HG03558 (cell line): Measurements from ENCODE around the gene SLAIN2.
"Not testable (repeated sequence)": the region's sequence is repeated elsewhere in the genome, so short reads cannot be mapped to it uniquely, and the experiment has no call there.

Source experiments
- ATAC-seq: cut with Tn5 transposase; IDR thresholded peaks from one replicate; pipeline ENCODE4 v1.9.1; 2021; ENCODE audit warnings: moderate number of reproducible peaks; ENCODE audit not compliant: unreplicated experiment; ENCODE audit errors: extremely low read depth

The SLAIN2 gene

DNA sequence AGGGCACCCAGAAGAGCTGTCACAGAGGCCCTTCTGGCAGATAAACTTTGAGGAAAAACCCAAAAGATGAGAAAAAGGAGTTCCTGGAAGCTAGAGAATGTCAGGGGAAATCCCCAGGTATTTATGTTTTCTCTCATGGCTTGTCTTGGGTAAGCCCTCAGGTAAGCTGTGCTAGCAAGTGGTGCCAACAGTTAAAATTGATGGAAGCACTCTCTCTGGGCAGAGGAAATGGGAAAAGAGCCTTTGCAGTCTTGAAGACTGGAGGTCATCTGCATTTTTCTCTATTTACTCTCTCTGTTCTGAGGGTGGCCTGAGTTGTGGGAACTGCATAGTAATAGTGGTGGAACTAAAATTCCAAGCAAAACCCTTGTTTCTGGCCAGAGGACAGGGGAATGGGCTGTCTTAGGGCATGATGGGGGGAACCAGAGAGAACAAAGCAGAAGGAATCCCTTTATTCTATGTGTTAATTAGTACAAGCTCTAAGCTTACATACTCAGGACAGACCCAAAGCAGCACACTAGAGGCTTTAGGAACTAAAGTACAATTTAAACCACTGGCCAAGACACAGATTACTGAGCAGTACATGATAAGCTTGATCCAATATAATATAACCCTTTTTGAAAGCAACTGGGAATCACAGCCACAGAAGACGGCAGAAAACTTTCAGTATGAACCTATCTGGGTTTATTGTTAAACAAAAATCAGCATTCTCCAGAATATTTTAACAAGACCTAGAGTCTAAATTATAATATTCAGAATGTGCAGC, 88.6 kb downstream of the SLAIN2 start:
- no peak for ATAC-seq

DNA sequence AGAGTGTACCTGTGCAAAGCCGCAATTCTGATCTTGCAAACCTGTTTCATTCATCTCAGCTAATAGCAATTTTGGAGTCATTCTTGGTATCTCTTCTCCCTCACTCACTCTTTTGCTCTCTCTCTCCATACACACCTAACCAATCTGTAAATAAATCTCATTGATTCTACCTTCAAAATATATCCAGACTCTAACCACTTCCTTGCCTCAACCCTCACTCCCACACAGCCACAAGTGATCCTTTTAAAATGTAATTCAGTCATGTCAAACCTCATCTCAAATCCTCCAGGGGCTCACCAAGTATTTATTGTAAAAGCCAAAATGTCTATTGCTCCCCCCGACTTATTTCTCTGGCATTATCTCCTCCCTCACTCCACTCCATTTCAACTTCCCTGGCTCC, 90.1 kb downstream of the SLAIN2 start:
- ATAC-seq, result no peak

DNA sequence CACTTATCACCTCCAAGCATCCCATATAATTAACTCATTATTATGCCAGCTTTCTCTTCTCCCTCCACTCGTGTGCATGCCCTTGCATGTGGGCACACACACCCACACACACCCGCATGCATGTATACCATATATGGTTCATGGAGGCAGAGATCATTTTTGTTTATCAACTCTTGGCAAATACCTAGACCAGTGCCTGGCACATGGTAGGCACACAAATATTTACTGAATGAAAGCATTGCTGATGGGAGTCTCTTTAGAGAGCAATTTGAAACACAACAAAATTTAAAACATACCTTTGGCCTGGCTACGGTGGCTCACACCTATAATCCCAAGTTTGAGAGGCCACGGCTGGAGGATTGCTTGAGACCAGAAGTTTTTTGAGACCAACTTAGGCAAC, 90.7 kb downstream of the SLAIN2 start:
- no peak for ATAC-seq

DNA sequence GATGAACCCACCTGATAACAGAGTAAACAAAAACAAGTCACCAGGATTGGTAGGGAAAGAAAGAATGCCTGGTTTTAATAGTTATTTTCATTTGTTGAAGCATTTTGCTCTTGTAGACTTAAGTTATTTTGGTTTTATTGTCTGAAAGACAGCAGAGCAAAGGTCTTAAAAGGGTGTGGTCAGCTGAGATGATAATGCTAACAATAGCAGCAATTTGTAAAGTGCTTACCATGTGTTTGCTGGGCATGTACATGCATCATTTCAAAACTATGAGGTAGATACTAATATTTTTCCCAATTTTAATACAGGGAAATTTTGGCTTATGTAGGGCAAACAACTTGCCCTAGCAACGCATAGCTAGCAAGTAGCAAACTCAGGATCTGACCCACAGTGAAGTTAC, 95.0 kb downstream of the SLAIN2 start:
- ATAC-seq, result no peak

DNA sequence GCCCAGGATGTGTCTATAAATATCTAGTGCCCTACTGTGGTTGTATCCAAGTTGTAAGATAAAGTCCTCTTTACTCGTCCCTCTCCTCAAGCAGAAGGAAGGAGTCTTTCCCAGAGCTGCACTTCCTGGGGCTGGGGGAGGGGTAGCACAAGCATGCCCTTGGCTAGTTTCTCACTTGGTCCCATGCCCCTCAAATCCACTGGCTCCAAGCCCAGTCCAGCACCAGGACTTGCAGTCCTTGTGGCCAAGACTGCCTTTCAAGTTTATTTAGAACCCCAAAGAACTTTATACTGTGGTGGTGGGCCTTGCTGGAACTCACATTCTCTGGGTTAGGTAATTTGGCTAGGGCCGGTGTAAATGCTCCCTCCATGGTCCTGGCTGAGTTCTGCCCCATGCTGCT, 98.7 kb downstream of the SLAIN2 start:
- ATAC-seq, result no peak

DNA sequence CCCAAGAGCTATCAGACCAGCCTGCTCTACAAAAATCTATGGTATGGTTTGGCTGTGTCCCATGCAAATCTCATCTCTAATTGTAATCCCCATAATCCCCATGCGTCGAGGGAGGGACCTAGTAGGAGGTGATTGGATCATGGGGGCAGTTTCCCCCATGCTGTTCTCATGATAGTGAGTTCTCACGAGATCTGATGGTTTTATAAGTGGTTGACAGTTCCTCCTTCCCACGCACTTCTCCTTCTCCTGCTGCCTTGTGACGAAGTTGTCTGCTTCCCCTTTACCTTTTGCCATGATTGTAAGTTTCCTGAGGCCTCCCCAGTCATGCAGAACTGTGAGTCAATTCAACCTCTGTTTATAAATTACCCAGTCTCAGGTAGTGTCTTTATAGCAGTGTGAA, 99.6 kb downstream of the SLAIN2 start:
- ATAC-seq, result not testable (repeated sequence)

DNA sequence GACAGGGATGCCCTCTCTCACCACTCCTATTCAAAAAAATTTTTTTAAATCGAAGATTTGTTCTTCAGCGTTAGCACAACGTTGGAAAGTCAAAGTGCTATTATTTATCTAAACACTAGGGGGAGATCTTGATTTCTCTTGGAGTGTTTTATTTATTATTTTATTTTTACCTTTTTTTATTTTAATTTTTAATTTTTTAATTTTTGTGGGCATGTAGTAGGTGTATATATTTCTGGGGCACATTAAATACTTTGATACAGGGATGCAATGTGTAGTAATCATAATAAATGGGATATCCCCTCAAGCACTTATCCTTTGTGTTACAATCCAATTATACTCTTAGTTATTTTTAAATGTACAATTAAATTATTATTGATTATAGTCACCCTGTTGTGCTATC, 104.4 kb downstream of the SLAIN2 start:
- no peak for ATAC-seq

DNA sequence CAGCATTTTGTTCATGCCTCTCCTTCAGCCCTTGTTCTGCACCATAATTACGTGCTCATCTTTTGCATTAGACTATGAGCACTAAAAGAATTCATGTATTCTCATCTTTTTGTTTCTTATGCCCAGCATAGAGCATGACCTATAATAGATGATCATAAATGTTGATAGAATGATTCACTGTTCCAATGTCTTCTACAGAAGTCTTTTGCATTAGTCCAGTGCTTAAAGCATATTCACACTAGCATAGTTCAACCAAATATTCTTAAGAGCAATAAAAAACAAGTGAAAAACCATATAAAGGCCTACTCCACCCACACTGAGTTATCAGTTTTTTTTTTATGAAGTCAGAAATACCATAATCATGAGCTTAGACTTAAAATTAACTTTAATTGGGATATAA, 105.3 kb downstream of the SLAIN2 start:
- no peak for ATAC-seq

DNA sequence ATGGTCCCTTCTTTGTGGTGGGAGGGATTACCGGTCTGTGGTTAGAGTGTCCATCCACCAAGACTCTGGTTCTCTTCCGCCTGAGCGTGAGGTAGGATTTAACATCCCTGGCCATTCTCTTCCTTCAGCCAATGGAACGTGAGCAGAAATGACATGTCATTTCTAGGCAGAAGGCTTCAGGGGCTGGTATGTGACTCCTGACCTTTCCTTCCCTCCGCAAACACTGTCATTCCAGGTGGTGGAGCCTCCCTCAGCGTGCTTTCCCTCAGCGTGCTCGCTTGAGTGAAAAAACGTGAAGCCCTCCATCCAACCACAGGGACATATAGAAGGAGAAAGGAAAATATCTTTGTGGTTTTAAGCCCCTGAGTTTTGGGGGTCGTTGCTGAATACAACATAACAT, 107.8 kb downstream of the SLAIN2 start:
- ATAC-seq, result no peak

DNA sequence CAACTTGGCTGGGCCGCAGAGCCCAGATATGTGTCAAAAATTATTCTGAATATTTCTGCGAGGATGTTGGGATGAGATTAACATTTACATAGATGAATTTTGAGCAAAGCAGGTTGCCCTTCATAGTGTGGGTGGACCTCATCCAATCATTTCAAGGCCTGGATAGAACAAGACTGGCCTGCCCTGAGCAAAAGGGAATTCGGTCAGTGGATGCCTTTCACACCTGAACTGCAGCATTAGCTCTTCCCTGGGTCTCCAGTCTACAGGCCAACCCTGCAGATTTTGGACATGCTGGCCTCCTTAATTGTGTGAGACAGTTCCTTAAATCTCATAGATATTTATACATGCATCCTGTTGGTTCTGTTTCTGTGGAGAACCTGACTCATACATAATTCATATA, 109.4 kb downstream of the SLAIN2 start:
- no peak for ATAC-seq

DNA sequence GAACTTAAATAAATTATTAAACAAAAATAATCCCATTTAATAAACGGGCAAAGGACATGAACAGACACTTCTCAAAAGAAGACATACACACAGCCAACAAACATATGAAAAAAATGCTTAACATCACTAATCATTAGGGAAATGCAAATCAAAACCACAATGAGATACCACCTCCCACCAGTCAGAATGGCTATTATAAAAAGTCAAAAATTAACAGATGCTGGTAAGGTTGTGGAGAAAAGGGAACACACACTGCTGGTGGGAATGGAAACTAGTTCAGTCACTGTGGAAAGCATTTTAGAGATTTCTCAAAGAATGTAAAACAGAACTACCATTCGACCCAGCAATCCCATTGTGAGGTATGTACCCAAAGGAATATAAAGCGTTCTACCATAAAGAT, 110.3 kb downstream of the SLAIN2 start:
- ATAC-seq, result not testable (repeated sequence)

DNA sequence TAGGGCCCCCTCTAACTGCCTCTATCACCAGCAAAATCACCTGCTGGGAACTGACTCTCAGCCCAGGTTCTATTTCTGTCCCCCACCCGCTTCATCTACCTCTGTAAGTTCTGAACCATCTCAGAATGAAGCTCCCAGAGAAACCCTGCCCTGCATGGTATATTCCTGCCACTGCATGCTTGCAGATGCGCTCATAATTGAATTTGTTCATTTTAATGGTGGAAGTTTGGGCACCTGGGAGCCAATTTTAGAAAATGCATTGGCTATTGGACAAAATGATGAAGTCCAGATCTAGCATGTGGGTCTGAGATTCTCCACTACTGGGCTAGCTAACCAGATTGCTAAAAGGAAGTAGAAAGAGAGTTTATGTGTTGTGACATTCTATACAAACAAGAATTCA, 113.3 kb downstream of the SLAIN2 start:
- ATAC-seq, result no peak

DNA sequence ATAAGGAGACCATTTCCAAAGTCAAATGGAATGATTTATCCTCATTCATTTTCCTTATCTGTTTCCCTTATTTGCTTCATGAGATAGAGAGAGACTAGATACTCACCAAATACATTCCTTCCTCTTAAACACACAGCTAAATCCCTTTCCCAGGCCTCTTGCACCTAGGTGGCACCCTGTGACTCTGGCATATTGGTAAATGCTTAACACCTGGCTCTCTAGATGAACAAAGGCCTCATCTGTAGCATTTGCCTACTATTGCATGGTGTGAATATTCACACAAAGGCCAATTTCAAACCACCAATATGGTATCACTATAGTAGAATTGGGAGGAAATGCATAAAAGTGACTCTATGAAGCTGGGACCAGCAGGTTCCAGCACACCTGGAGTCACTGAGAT, 119.7 kb downstream of the SLAIN2 start:
- ATAC-seq, result no peak

DNA sequence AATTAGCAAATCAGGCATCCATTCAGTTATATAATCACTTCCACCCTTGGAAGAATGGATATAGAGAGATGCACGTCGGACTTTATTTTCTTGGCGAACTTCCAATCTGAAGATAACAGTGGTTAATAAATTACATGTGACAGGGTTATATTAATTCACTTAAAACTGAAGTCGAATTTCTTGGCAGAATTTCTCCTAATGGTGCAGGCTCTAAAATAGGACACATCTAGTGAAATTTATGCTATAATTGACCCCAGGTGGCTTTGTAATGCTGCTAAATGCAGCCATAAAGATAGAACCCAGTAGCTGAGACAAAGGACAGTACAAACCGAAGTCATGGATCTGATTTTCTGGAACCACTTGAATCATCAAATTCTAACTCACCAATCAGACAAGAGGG, 121.0 kb downstream of the SLAIN2 start:
- ATAC-seq, result no peak

DNA sequence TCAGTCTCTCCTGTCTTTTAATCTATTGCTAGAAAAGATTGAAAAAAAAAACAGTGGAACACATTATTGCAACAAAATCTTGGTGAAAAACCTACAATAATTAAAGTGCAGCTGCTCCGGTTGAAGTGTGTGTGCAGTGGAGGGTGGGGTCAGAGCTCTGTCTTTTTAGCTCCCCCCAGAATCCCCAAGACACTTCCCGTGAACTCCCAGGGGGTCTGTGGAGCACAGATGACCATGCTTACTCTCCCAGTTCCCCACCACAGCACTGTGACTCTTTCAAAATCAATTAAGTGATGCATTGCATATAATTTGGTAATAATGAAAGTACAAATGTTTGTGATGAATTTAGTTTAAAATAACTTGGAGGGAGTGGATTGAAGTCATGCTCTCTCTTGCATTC, 126.1 kb downstream of the SLAIN2 start:
- no peak for ATAC-seq

DNA sequence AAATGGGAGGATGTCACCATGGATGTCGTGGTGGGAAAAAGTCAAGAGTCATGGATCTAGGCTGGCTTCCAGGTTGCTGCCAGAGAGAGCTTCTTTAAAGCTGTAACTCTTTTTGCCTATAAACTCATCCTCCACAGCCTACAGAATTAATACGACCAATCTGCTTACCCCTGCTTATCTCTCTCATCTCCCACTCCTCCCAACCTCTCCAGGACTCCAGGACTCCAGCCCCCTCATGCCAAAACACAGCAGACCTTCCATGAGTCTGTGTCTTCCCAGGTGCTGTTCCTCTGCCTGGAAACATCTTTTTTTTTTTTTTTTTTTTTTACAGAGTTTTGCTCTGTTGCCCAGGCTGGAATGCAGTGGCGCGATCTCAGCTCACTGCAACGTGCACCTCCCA, 126.6 kb downstream of the SLAIN2 start:
- ATAC-seq, result no peak

DNA sequence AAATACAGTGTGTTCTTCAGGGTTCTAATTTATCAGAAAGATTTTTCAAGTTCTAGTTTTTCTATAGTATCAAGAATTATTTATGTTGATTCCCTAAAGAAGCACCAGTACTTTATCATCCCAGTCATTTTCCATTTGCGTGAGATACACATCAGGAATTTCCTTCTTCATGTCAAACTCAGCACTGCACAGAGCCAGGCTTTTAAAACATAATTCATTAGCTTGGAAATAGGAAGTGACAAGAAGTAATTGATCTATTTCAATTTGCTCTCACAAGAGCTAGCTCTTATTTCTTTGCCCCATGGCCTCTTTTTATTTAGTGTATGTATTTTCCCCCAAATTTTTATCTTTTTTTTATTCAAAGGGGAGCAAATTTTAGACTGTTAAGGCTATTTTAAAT, 128.8 kb downstream of the SLAIN2 start:
- ATAC-seq, result no peak

DNA sequence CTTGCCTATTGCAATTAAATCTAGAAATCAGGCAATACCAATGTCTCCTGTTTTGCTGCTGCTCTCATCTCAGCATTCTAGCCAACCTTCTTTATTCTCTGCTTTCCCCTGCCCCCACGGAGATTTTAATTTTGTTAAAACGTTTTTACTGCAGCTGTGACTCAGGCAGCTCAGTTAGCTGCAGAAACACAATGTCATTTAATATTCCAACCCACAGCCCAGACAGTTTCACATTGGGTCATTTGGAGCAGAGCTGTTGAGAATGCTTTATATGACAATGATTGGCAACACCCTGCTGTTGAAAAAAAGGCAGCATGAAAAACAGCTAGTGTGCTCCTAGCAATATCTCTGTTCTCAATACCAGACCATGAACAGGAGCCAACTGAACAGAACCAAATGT, 129.2 kb downstream of the SLAIN2 start:
- no peak for ATAC-seq

DNA sequence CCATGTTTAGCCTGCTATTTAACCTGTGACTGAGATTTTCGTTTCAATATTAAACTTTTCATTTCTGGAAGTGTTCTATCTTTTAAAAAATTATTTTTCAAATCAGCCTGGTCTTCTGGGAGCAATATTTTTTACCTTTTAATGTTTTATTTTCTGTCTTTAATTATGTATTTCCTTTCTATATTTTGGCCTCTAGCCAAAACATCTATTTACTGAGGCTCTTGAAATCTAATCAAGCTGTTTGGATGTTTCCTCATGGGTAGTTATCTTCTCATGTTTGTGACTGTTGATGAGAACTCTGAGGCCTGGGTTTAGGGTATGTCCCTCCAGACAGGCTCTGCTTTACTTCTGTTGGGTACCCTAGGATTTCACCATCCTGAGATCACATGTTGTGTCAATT, 131.5 kb downstream of the SLAIN2 start:
- ATAC-seq, result no peak

DNA sequence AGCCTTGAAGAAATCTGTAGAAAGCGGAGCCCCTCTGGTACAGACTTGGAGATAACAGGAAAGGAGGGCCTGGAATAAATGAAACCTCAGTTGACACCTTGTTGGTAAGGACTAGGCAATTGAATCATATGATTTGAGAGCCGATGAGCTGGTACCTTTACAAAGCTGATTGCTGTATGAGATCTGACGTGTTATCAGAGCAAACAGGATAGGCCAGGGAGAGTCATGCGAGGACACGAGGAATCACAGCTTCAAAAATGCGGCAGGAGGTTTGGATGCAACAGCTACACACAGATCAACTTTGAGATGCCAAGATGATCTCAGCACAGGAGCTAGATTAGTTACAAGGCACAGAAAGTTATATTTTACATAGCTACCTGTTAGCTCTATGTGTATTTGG, 134.4 kb downstream of the SLAIN2 start:
- no peak for ATAC-seq
